NCI-H1092 treated with DMSO at 0.1 percent for 48 hours (cell line): ENCODE results near the gene GNS.

Source experiments
- DNase-seq: peaks from one replicate; lab custom pipeline; 2025; lab: John Stamatoyannopoulos, UW

Gene GNS

GRCh38 chr12:64759035-64759894 lies at the start of gene GNS:
Gene GNS, minus strand, starts transcription at chr12:64759406. Its CDS starts 130 bp downstream, at chr12:64759276.
- DNase-seq, result peak; percentile 83

- DNase-seq, result no peak
Observed at GRCh38 chr12:64808110-64808509, 48.9 kb upstream of the GNS start.

- DNase-seq, result no peak
Observed at GRCh38 chr12:64806593-64807460, 47.6 kb upstream of the GNS start.

DNA sequence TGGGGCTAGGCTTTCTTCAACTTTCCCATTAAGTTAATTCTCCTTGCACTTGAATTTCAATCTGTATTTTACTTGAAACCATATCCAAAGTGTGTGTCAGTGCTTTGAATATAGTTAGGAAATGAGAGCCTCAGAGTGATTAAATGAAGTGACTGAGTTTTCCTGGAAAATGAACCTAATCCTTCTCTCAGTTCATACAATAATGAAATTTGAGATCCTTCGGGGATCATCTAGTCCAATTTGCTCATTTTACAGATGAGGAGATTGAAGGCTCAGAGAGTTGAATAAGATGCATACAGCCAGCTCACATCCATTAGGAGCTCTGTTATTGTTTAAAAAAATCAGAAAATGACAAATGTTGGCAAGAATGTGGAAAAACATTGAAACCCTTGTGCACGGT lies 47.0 kb upstream of the GNS start:
- no peak for DNase-seq

DNA sequence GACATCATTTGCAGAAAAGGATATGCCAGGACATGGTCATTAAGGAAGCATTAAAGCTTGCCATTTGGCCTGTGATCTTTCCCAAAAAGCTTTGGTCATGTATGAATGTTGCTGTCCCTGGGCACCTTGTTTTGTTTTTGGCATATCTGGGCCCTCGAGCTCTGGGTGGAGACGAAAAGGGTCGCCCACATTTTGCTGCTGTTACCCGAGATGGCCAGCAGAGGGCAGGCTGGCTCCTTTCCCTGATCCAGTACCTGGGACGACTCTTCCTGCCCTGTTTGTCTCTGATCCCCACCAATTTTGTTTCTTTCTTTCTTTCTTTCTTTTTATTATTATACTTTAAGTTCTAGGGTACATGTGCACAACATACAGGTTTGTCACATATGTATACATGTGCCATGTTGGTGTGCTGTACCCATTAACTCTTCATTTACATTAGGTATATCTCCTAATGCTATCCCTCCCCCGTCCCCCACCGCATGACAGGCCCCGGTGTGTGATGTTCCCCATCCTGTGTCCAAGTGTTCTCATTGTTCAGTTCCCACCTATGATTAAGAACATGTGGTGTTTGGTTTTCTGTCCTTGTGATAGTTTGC lies 43.1 kb upstream of the GNS start:
- DNase-seq, result peak; percentile 15

GRCh38 chr12:64801381-64801780 lies 42.2 kb upstream of the GNS start:
- DNase-seq, result no peak

DNA sequence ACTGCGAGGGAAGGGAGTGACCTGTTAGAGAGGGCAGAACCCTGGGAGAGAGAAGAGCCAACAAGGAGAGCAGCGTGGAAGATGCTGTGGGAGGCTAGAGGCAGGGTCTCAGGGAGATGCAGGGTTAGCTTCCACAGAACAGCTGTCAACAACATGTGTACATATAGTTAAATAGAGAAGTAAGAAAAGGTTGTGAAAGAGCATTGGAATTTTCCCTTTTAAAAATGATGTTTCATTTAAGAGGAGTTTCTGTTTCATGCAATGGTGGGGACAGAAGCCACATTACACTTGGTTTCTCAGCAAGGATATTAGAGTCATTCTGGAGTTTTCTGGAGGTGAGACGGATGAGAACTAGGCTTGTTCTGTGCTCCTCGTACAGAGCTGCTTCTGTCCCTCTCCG lies 41.4 kb upstream of the GNS start:
- no peak for DNase-seq

DNA sequence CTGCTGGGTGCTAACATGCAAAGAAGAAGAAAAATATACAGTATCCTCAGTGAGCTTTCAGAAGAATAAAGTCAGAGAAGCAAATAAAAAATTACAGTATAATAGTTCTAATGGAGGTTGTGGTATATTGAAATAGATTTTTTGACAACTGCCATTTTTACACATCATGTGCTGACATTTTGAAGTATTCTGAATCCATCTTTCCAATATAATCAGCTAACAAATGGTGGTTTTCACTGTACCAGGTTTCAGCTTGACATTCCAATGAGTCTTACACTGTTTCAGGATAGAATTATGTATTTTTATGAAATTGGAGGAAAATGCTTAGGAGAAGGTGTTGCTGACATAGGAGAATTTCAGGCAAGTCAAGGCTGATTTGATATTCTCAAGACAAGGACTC lies 39.0 kb upstream of the GNS start:
- DNase-seq, result no peak

DNA sequence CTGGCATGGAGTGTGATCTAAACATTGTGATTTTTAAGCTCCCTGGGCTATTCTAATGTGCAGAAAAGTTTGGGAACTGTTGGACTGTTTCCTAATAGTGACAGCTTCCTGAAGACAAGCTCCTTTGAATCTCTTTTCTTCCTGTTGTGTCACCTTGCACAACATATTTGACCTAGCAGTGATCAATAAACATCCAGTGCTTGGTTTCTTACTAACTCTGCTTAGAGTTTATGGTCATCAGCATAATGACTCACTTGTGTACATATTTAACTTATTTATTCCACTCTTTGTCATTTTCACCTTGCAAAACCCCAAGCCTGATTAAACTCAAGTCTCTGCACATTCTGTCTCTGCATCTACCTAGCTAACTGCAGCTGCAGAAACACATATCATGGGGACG lies 38.0 kb upstream of the GNS start:
- no peak for DNase-seq

DNA sequence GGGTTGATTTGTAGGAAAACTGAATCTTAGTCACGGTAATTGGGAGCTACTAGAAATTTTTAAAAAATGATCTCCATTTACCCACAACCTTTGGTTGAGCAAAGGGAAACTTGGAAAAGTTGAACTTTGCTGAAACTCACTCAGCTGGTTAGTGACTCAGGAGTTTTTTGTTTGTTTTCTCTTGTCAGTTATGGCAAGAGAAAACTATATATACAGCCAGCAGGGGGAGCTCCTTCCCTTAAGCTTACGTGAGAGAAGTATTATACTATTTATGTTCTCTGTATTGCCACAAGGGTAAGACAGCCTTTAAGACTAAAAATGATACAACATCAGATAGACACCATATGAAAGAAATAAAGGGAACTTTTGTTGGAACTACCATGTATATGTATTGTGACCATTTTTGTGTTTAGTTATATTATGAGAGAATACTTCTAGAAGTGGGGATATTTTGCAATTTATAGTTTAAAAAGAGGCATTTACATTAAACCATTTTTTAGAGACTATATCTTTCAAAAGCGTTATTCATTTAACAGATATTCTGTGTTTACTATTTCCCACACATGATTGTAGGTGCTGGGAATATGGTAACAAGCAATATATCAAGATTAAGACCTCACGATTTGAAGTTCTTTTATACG lies 37.1 kb upstream of the GNS start:
- DNase-seq, result peak; percentile 50

DNA sequence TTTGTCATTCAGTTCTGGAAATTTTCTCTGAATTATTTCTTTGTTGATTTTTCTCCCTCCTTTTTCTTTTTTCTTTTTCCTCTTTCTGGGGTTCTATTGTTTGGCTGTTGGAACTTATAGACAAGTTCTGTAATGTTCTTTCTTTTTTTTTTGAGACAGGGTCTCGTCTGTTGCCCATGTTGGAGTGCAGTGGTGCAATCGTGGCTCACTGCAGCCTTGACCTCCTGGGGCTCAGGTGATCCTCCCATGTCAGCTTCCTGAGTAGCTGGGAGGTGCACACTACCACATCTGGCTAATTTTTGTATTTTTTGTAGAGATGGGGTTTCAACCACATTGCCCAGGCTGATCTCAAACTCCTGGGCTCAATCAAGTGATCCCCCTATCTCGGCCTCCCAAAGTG lies 35.1 kb upstream of the GNS start:
- no peak for DNase-seq

DNA sequence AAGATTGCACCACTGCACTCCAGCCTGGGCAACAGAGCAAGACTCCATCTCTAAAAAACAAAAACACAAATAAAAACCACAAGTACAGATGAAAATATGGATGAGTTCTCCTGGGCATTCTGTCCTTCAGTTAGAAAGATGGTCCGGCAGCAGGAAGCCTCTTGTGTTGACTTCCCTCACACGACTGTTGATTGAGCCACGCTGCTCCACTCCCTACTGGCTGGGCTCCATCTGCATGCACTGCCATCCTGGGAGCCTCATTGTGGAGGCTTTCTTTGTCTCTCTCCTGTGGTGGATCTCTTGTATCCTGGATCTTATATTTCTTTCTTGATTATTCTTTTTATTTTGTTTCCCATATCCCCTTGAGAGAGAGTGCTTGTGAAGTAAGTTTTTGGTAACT lies 34.4 kb upstream of the GNS start:
- DNase-seq, result no peak

GRCh38 chr12:64792128-64792527 lies 32.9 kb upstream of the GNS start:
- no peak for DNase-seq

DNA sequence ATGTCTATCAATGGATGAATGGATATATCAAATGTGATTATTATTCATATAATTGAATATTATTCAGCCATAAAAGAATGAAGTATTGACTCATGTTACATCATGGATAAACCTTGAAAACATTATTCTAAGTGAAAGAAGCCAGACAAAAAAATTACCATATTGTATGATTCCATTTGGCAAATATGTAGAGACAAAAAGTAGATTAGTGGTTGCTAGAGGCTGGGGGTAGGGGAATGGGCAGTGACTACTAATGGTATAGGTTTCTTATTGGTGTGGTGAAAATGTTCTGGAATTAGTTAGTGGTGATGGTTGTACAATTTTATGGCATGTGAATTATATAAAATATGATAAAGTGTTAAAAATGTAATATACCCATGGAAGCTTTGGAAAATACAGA lies 31.8 kb upstream of the GNS start:
- DNase-seq, result no peak

- no peak for DNase-seq
Observed at GRCh38 chr12:64790166-64790565, 31.0 kb upstream of the GNS start.

- DNase-seq, result no peak
Observed at GRCh38 chr12:64785838-64786237, 26.6 kb upstream of the GNS start.

GRCh38 chr12:64782191-64782876 lies 23.1 kb upstream of the GNS start:
- no peak for DNase-seq

- peak; percentile 33 for DNase-seq
Observed at GRCh38 chr12:64781280-64782190, 22.3 kb upstream of the GNS start.

DNA sequence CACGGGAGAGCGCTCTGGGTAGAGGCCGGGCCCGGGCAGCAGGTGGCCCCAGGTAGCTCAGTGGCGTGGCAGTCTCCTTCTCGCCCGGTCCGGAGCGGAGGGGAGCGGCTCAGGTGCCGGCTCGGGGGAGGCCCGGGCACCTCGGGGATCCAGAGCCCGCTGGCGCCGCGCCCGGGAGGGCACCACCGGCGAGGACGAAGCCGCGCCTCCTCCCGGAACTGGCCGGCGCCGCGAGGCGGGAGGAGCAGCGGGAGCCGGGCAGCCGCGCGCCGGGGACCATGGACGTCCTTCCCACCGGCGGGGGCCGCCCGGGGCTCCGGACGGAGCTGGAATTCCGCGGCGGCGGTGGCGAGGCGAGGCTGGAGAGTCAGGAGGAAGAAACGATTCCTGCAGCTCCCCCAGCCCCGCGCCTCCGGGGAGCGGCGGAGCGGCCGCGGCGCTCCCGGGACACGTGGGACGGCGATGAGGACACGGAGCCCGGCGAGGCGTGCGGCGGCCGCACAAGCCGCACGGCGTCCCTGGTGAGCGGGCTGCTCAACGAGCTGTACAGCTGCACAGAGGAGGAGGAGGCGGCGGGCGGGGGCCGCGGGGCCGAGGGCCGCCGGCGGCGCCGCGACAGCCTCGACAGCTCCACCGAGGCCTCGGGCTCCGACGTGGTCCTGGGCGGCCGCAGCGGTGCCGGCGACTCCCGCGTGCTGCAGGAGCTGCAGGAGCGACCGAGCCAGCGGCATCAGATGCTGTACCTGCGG lies 21.5 kb upstream of the GNS start:
- DNase-seq, result peak; percentile 25

GRCh38 chr12:64780132-64780530 lies 20.9 kb upstream of the GNS start:
- DNase-seq, result no peak
